SK-N-SH (cell line): ENCODE data around the gene NIPAL3. TPM values are rescaled to one million over a fixed set of nuclear protein-coding genes. Genes with fewer than 3 reads are reported as not detected.

Source experiments
- CTCF ChIA-PET: fragments of 300-600, 350-600 bp; formaldehyde crosslinking; extraction: SDS; loops from one replicate; lab custom pipeline; 2021; lab: Yijun Ruan, JAX
- POLR2A ChIA-PET: fragments of 350-600 bp; sonication (Branson Sonifier 250); formaldehyde crosslinking; extraction: SDS; loops from one replicate; lab custom pipeline; 2020; ENCODE audit warnings: antibody characterized with exemption, inconsistent platforms; lab: Yijun Ruan, JAX
- DNase-seq: peaks from one replicate; pipeline ENCODE4 v3.0.0; 2012
- H2AFZ ChIP-seq: fragments of 200-600 bp; sonication (generic); 2 replicates; pipeline ENCODE4 v1.8.1; 2016; ENCODE audit warnings: antibody characterized with exemption, mild to moderate bottlenecking, low read depth
- H3F3A ChIP-seq: fragments of 200-600 bp; sonication (generic); replicated peaks from 2 replicates; pipeline ENCODE3; 2016; ENCODE audit warnings: antibody characterized with exemption, mild to moderate bottlenecking; ENCODE audit not compliant: insufficient read depth
- H3K27ac ChIP-seq, 2 experiments: fragments of 200-500 bp in 1 of 2; fragments of 200-600 bp in 1 of 2; sonication (Bioruptor generic) in 1 of 2; sonication (generic), shearing (Covaris generic) in 1 of 2; 2 replicates each; pipeline versions ENCODE4 v1.5.1 to v1.6.1; 2014 to 2016; ENCODE audit warnings: low read depth in 2 of 2, inconsistent platforms in 1 of 2, low read length in 1 of 2, mild to moderate bottlenecking in 1 of 2, mixed read lengths in 1 of 2
- H3K27me3 ChIP-seq: fragments of 200-600 bp; sonication (generic), shearing (Covaris generic); 2 replicates; pipeline ENCODE4 v1.6.1; 2016; ENCODE audit warnings: mixed run types; ENCODE audit not compliant: insufficient read depth
- H3K36me3 ChIP-seq, 2 experiments: fragments of 200-500 bp in 1 of 2; fragments of 200-600 bp in 1 of 2; sonication (Bioruptor generic) in 1 of 2; sonication (generic) in 1 of 2; replicated peaks in 1 of 2; 2 replicates each; pipeline versions ENCODE3 to v1.5.1; 2014 to 2016; ENCODE audit warnings: low read length in 1 of 2, mild to moderate bottlenecking in 1 of 2; ENCODE audit not compliant: insufficient read depth in 2 of 2, control insufficient read depth in 1 of 2
- H3K4me1 ChIP-seq, 2 experiments: fragments of 200-500 bp in 1 of 2; fragments of 200-600 bp in 1 of 2; sonication (Bioruptor generic) in 1 of 2; sonication (generic), shearing (Covaris generic) in 1 of 2; 2 replicates each; pipeline versions ENCODE4 v1.5.1 to v1.6.1; 2014 to 2016; ENCODE audit warnings: low read depth in 1 of 2, low read length in 1 of 2, mixed run types in 1 of 2; ENCODE audit not compliant: insufficient read depth in 2 of 2, control insufficient read depth in 1 of 2
- H3K4me2 ChIP-seq: fragments of 200-600 bp; sonication (generic), shearing (Covaris generic); 2 replicates; pipeline ENCODE4 v1.6.1; 2017; ENCODE audit warnings: mixed run types
- H3K4me3 ChIP-seq, 2 experiments: fragments of 200-500 bp in 1 of 2; fragments of 200-600 bp in 1 of 2; sonication (Bioruptor generic) in 1 of 2; sonication (generic), shearing (Covaris generic) in 1 of 2; 2 replicates each; pipeline versions ENCODE4 v1.5.1 to v1.8.1; 2014 to 2016; ENCODE audit warnings: low read depth in 2 of 2, inconsistent platforms in 1 of 2, low read length in 1 of 2, mild to moderate bottlenecking in 1 of 2, mixed read lengths in 1 of 2, moderate library complexity in 1 of 2
- H3K79me2 ChIP-seq: fragments of 200-600 bp; sonication (generic); 2 replicates; pipeline ENCODE4 v1.8.1; 2017; ENCODE audit warnings: mild to moderate bottlenecking; ENCODE audit not compliant: insufficient read depth
- H3K9ac ChIP-seq: fragments of 200-600 bp; sonication (generic); 2 replicates; pipeline ENCODE4 v1.6.1; 2017; ENCODE audit warnings: mixed run types
- H3K9me2 ChIP-seq: fragments of 200-600 bp; sonication (generic); 2 replicates; pipeline ENCODE4 v1.6.1; 2017; ENCODE audit warnings: mixed run types
- H3K9me3 ChIP-seq: fragments of 200-600 bp; sonication (generic); 2 replicates; pipeline ENCODE4 v1.6.1; 2017; ENCODE audit warnings: mixed run types, mild to moderate bottlenecking, moderate library complexity
- H4K20me1 ChIP-seq: fragments of 200-600 bp; sonication (generic); 2 replicates; pipeline ENCODE4 v1.6.1; 2017; ENCODE audit warnings: mild to moderate bottlenecking, mixed run types; ENCODE audit not compliant: insufficient read depth
- CTCF ChIP-seq: fragments of 200-600 bp; sonication (generic); IDR thresholded peaks from 2 replicates; pipeline ENCODE4 v1.6.1; 2017; ENCODE audit warnings: antibody characterized with exemption, mild to moderate bottlenecking, moderate library complexity
- ELF1 ChIP-seq: IDR thresholded peaks from 2 replicates; pipeline ENCODE4 v1.4.0; 2012
- EP300 ChIP-seq, 2 experiments: IDR thresholded peaks; 2 replicates each; pipeline versions ENCODE4 v1.4.0 to v1.6.1; 2012; ENCODE audit warnings: borderline replicate concordance in 1 of 2, low read depth in 1 of 2, low read length in 1 of 2
- FOSL2 ChIP-seq: IDR thresholded peaks from 2 replicates; pipeline ENCODE4 v1.4.0; 2012; ENCODE audit warnings: low read depth, mild to moderate bottlenecking, moderate library complexity, borderline replicate concordance
- FOXJ3 ChIP-seq: sonication (generic); formaldehyde crosslinking; IDR thresholded peaks from 2 replicates; pipeline ENCODE4 v1.5.1; 2020; ENCODE audit warnings: mild to moderate bottlenecking, missing genetic modification reagents
- FOXM1 ChIP-seq: IDR thresholded peaks from 2 replicates; pipeline ENCODE4 v1.4.0; 2012; ENCODE audit warnings: low read depth, mild to moderate bottlenecking
- JUND ChIP-seq: IDR thresholded peaks from 2 replicates; pipeline ENCODE4 v1.4.0; 2012
- MEF2A ChIP-seq: IDR thresholded peaks from 2 replicates; pipeline ENCODE4 v1.4.0; 2012; ENCODE audit warnings: low read depth, borderline replicate concordance
- NFIC ChIP-seq: IDR thresholded peaks from 2 replicates; pipeline ENCODE4 v1.4.0; 2012; ENCODE audit warnings: borderline replicate concordance
- NRF1 ChIP-seq: IDR thresholded peaks from 2 replicates; pipeline ENCODE4 v1.6.1; 2012; ENCODE audit warnings: low read depth, mild to moderate bottlenecking, low read length
- RAD21 ChIP-seq: IDR thresholded peaks from 2 replicates; pipeline ENCODE4 v1.6.1; 2012; ENCODE audit warnings: mild to moderate bottlenecking, low read length
- RCOR1 ChIP-seq: fragments of 150-350 bp; IDR thresholded peaks from 2 replicates; pipeline ENCODE4 v1.6.1; 2017; ENCODE audit warnings: antibody characterized with exemption, low read length
- RFX5 ChIP-seq: IDR thresholded peaks from 2 replicates; pipeline ENCODE4 v1.6.1; 2012; ENCODE audit warnings: mild to moderate bottlenecking, improper control_type of control experiment, low read length
- RXRA ChIP-seq: IDR thresholded peaks from 2 replicates; pipeline ENCODE4 v1.4.0; 2012; ENCODE audit warnings: low read depth, mild to moderate bottlenecking, borderline replicate concordance
- SIN3A ChIP-seq: IDR thresholded peaks from 2 replicates; pipeline ENCODE4 v1.6.1; 2012; ENCODE audit warnings: low read depth, mild to moderate bottlenecking, low read length, moderate library complexity, borderline replicate concordance
- TCF12 ChIP-seq: IDR thresholded peaks from 2 replicates; pipeline ENCODE4 v1.4.0; 2012
- TEAD4 ChIP-seq: IDR thresholded peaks from 2 replicates; pipeline ENCODE4 v1.4.0; 2012; ENCODE audit warnings: mild to moderate bottlenecking, borderline replicate concordance; ENCODE audit not compliant: insufficient read depth
- USF1 ChIP-seq: IDR thresholded peaks from 2 replicates; pipeline ENCODE4 v1.4.0; 2012; ENCODE audit warnings: low read depth, borderline replicate concordance
- YY1 ChIP-seq: IDR thresholded peaks from 2 replicates; pipeline ENCODE4 v1.4.0; 2012; ENCODE audit warnings: low read depth, mild to moderate bottlenecking
- ZBTB33 ChIP-seq: IDR thresholded peaks from 2 replicates; pipeline ENCODE4 v1.4.0; 2012; ENCODE audit warnings: low read depth, borderline replicate concordance
- WGBS: methylation state at CpG from one replicate; pipeline ENCODE4 v1.1.6; 2017; ENCODE audit warnings: low lambda C conversion rate; 5-methylcytosine and 5-hydroxymethylcytosine counted together
- polyA plus RNA-seq, 3 experiments: library from polyadenylated mRNA; depleted of rRNA; stranded (reverse); fragments of >200 nt; gene quantifications; 2 replicates each; pipeline ENCODE4 v1.2.3, GENCODE V29; 2012
- TF ChIP-seq, protein P1 (sequence below): IDR thresholded peaks from 2 replicates; pipeline ENCODE4; 2012
- TF ChIP-seq, protein P2 (sequence below): IDR thresholded peaks from 2 replicates; pipeline ENCODE4 v1.4.0; 2012; ENCODE audit warnings: low read depth
- TF ChIP-seq, protein P3 (sequence below): fragments of 150-350 bp; IDR thresholded peaks from 2 replicates; pipeline ENCODE4 v1.6.1; 2017; ENCODE audit warnings: antibody characterized with exemption, low read length, low read depth, borderline replicate concordance

NIPAL3 gene
- polyA plus RNA-seq, 1 of the 3 experiments (the other 2 are of a cell fraction): 20.3 TPM

- TF ChIP-seq YY1 (no peak), RFX5 (no peak), JUND (no peak), USF1 (no peak), FOXJ3 (CRISPR knock-in tag) (no peak), RXRA (no peak), RCOR1 (no peak)
- TF ChIP-seq, protein P1, sequence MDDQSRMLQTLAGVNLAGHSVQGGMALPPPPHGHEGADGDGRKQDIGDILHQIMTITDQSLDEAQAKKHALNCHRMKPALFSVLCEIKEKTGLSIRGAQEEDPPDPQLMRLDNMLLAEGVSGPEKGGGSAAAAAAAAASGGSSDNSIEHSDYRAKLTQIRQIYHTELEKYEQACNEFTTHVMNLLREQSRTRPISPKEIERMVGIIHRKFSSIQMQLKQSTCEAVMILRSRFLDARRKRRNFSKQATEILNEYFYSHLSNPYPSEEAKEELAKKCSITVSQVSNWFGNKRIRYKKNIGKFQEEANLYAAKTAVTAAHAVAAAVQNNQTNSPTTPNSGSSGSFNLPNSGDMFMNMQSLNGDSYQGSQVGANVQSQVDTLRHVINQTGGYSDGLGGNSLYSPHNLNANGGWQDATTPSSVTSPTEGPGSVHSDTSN: no peak
- TF ChIP-seq, all 33 proteins: peak for 0
Observed at GRCh38 chr1:24465638-24466037, 50.0 kb downstream of the NIPAL3 start (continued).

DNA sequence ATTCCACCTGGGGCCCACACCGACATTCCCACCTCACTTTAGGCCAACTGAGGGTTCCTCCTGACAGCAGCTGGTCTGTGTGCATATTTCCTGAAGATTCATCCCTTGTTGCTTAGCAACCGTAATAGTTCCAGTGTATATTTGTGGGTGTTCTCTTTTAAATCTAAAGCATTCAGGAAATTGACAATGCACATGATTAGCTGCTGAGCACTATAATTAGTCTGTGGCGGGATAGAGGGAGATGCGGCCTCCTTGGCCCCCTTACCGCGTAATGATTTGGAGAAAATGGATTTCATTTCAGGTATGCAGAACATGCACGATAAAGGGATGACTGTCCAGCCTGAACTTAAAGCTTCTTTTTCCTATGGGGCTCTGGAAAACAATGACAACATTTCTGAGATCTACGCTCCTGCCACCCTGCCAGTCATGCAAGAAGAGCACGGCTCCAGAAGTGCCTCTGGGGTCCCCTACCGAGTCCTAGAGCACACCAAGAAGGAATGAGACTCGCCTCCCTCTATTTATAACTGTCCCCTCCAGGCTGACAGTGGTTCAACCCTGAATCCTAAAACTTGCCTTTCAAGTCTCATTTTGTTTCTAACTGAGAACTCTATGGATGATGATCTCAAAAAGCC is 53.2 kb downstream of the NIPAL3 start:
- ChIA-PET CTCF (interaction anchor here (1.8 kb wide), 1 partner anchor 18 kb away, joined by 4 read pairs; no protein-coding TSS in a partner anchor), POLR2A (no interaction called here)
- Histone ChIP-seq H3K9me2 (no peaks in the 10 kb centered on the region), H3K27me3 (no peaks in the 10 kb centered on the region), H3K4me2 (no peak overlapping the region), H2AFZ (no peak overlapping the region), H4K20me1 (no peaks in the 10 kb centered on the region), H3K9ac (no peak overlapping the region), H3K79me2 (no peaks in the 10 kb centered on the region), H3K4me1 (peaks cover 0 to 9% of the 10 kb centered on the region in 2 experiments; a peak in 1 of 4 replicates), H3K27ac (no peak overlapping the region), H3K36me3 (no peaks in the 10 kb centered on the region), H3F3A (no peaks in the 10 kb centered on the region), H3K4me3 (no peak overlapping the region), H3K9me3 (no peaks in the 10 kb centered on the region)
- 87% methylated on average over 9 of the region's 11 CpGs for WGBS
- no peak for DNase-seq
- TF ChIP-seq FOXJ3 (CRISPR knock-in tag) (no peak), RXRA (no peak), TCF12 (no peak), RAD21 (no peak), NFIC (no peak), CTCF (no peak), ELF1 (no peak), SIN3A (no peak), FOXM1 (no peak), EP300 (IDR thresholded peaks at IDR 0.05; ENCODE audit: borderline replicate concordance in 1 of 2, low read depth in 1 of 2, low read length in 1 of 2) (no peak), NRF1 (no peak), TEAD4 (no peak), JUND (no peak), FOSL2 (no peak), RFX5 (no peak), MEF2A (no peak), ZBTB33 (no peak)
- TF ChIP-seq, protein P2, sequence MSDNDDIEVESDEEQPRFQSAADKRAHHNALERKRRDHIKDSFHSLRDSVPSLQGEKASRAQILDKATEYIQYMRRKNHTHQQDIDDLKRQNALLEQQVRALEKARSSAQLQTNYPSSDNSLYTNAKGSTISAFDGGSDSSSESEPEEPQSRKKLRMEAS: no peak
- TF ChIP-seq, protein P1: no peak
- TF ChIP-seq, protein P3, sequence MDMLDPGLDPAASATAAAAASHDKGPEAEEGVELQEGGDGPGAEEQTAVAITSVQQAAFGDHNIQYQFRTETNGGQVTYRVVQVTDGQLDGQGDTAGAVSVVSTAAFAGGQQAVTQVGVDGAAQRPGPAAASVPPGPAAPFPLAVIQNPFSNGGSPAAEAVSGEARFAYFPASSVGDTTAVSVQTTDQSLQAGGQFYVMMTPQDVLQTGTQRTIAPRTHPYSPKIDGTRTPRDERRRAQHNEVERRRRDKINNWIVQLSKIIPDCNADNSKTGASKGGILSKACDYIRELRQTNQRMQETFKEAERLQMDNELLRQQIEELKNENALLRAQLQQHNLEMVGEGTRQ: no peak
